ENCODE measurements around the gene FNBP1L.

- TF ChIP-seq, protein P1, sequence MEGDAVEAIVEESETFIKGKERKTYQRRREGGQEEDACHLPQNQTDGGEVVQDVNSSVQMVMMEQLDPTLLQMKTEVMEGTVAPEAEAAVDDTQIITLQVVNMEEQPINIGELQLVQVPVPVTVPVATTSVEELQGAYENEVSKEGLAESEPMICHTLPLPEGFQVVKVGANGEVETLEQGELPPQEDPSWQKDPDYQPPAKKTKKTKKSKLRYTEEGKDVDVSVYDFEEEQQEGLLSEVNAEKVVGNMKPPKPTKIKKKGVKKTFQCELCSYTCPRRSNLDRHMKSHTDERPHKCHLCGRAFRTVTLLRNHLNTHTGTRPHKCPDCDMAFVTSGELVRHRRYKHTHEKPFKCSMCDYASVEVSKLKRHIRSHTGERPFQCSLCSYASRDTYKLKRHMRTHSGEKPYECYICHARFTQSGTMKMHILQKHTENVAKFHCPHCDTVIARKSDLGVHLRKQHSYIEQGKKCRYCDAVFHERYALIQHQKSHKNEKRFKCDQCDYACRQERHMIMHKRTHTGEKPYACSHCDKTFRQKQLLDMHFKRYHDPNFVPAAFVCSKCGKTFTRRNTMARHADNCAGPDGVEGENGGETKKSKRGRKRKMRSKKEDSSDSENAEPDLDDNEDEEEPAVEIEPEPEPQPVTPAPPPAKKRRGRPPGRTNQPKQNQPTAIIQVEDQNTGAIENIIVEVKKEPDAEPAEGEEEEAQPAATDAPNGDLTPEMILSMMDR (IDR thresholded peaks at IDR 0.05) = no peak
- TF ChIP-seq POLR2A (IDR thresholded peaks at IDR 0.05) = no peak
These were observed 32.6 kb upstream of the FNBP1L start for GRCh38 chr1:93415296-93415695.

Measured in right lobe of liver (tissue), 4 donors.